ENCODE measurements around the gene DDX23.

- TF ChIP-seq POLR2AphosphoS5 (IDR thresholded peaks at IDR 0.05; ENCODE audit: borderline replicate concordance, low read depth, low read length) (no peak), EZH2 (IDR thresholded peaks at IDR 0.05) (no peak)
These were observed 25.6 kb downstream of the DDX23 start for GRCh38 chr12:48826209-48826855.
